ENCODE measurements around the gene BAZ2B. TPM values are rescaled to one million over a fixed set of nuclear protein-coding genes. Genes with fewer than 3 reads are reported as not detected.

The BAZ2B gene
- total and polyA plus RNA-seq, 4 experiments from 2014 or later = 4.3 to 35.6 (median 25.9) TPM

- no peaks in the 10 kb centered on the region for H3K36me3 ChIP-seq (ENCODE audit: insufficient read depth, low read length)
- DNase-seq = no peak
- H3K4me3 Mint-ChIP-seq = no peak overlapping the region
- no peaks in the 10 kb centered on the region for H3K4me1 Mint-ChIP-seq
- no peaks in the 10 kb centered on the region for H3K4me1 ChIP-seq (ENCODE audit: insufficient read depth, low read length)
- POLR2A ChIA-PET (ENCODE audit: partially characterized antibody) = no interaction called here
- intact Hi-C loops (cut with micrococcal nuclease) = no loop called here
- H3K9me3 ChIP-seq (ENCODE audit: control insufficient read depth in 1 of 2, low read length in 2 of 2) = no peaks in the 10 kb centered on the region
- H3K9me3 Mint-ChIP-seq = peaks cover 0 to 17% (median 11%) of the 10 kb centered on the region in 8 donors
- CTCF ChIA-PET (ENCODE audit: partially characterized antibody) = no interaction called here
- H3K27me3 Mint-ChIP-seq = no peaks in the 10 kb centered on the region
- H3K27ac ChIP-seq (ENCODE audit: low read depth, low read length) = no peak overlapping the region
- no peak overlapping the region for H3K27ac Mint-ChIP-seq
- no peak overlapping the region for H3K4me3 ChIP-seq (ENCODE audit: low read length in 2 of 2)
- H3K36me3 Mint-ChIP-seq = peaks cover 3 to 12% of the 10 kb centered on the region in 2 donors
- no peaks in the 10 kb centered on the region for H3K27me3 ChIP-seq (ENCODE audit: insufficient read depth, low read length)
Measured at GRCh38 chr2:159647667-159648066, 31.3 kb upstream of the BAZ2B start.

- H3K4me3 Mint-ChIP-seq = no peak overlapping the region
- no peaks in the 10 kb centered on the region for H3K4me1 Mint-ChIP-seq
- H3K4me3 ChIP-seq (ENCODE audit: low read length in 2 of 2) = no peak overlapping the region
- peaks cover 11 to 18% of the 10 kb centered on the region in 2 donors for H3K36me3 Mint-ChIP-seq
- H3K27ac Mint-ChIP-seq = no peak overlapping the region
- H3K36me3 ChIP-seq (ENCODE audit: insufficient read depth, low read length) = no peaks in the 10 kb centered on the region
- H3K27me3 Mint-ChIP-seq = no peaks in the 10 kb centered on the region
- no peaks in the 10 kb centered on the region for H3K27me3 ChIP-seq (ENCODE audit: insufficient read depth, low read length)
- peaks cover 0 to 17% (median 4%) of the 10 kb centered on the region in 8 donors for H3K9me3 Mint-ChIP-seq
- no peaks in the 10 kb centered on the region for H3K9me3 ChIP-seq (ENCODE audit: control insufficient read depth in 1 of 2, low read length in 2 of 2)
- intact Hi-C loops (cut with micrococcal nuclease) = no loop called here
- ChIA-PET POLR2A (ENCODE audit: partially characterized antibody) (interaction anchor here (1.0 kb wide), 1 partner anchor 9 kb away, joined by 5 read pairs; no protein-coding TSS in a partner anchor), CTCF (ENCODE audit: partially characterized antibody) (no interaction called here)
- DNase-seq = no peak
- H3K27ac ChIP-seq (ENCODE audit: low read depth, low read length) = no peak overlapping the region
- H3K4me1 ChIP-seq (ENCODE audit: insufficient read depth, low read length) = no peaks in the 10 kb centered on the region
Measured at GRCh38 chr2:159640176-159640575, 23.8 kb upstream of the BAZ2B start.

GRCh38 chr2:159639712-159640111 lies 23.4 kb upstream of the BAZ2B start:
- H3K4me1 ChIP-seq (ENCODE audit: insufficient read depth, low read length) = no peaks in the 10 kb centered on the region
- H3K4me1 Mint-ChIP-seq = no peaks in the 10 kb centered on the region
- H3K36me3 Mint-ChIP-seq = peaks cover 11 to 18% of the 10 kb centered on the region in 2 donors
- H3K4me3 Mint-ChIP-seq = no peak overlapping the region
- no peaks in the 10 kb centered on the region for H3K36me3 ChIP-seq (ENCODE audit: insufficient read depth, low read length)
- H3K4me3 ChIP-seq (ENCODE audit: low read length in 2 of 2) = no peak overlapping the region
- POLR2A ChIA-PET (ENCODE audit: partially characterized antibody) = no interaction called here
- H3K27ac ChIP-seq (ENCODE audit: low read depth, low read length) = no peak overlapping the region
- CTCF ChIA-PET (ENCODE audit: partially characterized antibody) = no interaction called here
- H3K27me3 ChIP-seq (ENCODE audit: insufficient read depth, low read length) = no peaks in the 10 kb centered on the region
- no peak for DNase-seq
- H3K27ac Mint-ChIP-seq = no peak overlapping the region
- no peaks in the 10 kb centered on the region for H3K27me3 Mint-ChIP-seq
- H3K9me3 Mint-ChIP-seq = peaks cover 0 to 16% (median 3%) of the 10 kb centered on the region in 8 donors
- H3K9me3 ChIP-seq (ENCODE audit: control insufficient read depth in 1 of 2, low read length in 2 of 2) = no peaks in the 10 kb centered on the region
- intact Hi-C loops (cut with micrococcal nuclease) = no loop called here

- CTCF ChIA-PET (ENCODE audit: partially characterized antibody) = no interaction called here
- H3K36me3 ChIP-seq (ENCODE audit: insufficient read depth, low read length) = no peaks in the 10 kb centered on the region
- intact Hi-C loops (cut with micrococcal nuclease) = no loop called here
- H3K4me1 Mint-ChIP-seq = no peaks in the 10 kb centered on the region
- no peak overlapping the region for H3K4me3 Mint-ChIP-seq
- no peaks in the 10 kb centered on the region for H3K9me3 ChIP-seq (ENCODE audit: control insufficient read depth in 1 of 2, low read length in 2 of 2)
- no peak overlapping the region for H3K4me3 ChIP-seq (ENCODE audit: low read length in 2 of 2)
- no peak overlapping the region for H3K27ac ChIP-seq (ENCODE audit: low read depth, low read length)
- no peak overlapping the region for H3K27ac Mint-ChIP-seq
- H3K9me3 Mint-ChIP-seq = peaks cover 0 to 13% (median 3%) of the 10 kb centered on the region in 8 donors
- no peak for DNase-seq
- no peaks in the 10 kb centered on the region for H3K27me3 ChIP-seq (ENCODE audit: insufficient read depth, low read length)
- POLR2A ChIA-PET (ENCODE audit: partially characterized antibody) = no interaction called here
- no peaks in the 10 kb centered on the region for H3K27me3 Mint-ChIP-seq
- peaks cover 9 to 21% of the 10 kb centered on the region in 2 donors for H3K36me3 Mint-ChIP-seq
- no peaks in the 10 kb centered on the region for H3K4me1 ChIP-seq (ENCODE audit: insufficient read depth, low read length)
Measured at GRCh38 chr2:159639071-159639470, 22.7 kb upstream of the BAZ2B start.

DNA sequence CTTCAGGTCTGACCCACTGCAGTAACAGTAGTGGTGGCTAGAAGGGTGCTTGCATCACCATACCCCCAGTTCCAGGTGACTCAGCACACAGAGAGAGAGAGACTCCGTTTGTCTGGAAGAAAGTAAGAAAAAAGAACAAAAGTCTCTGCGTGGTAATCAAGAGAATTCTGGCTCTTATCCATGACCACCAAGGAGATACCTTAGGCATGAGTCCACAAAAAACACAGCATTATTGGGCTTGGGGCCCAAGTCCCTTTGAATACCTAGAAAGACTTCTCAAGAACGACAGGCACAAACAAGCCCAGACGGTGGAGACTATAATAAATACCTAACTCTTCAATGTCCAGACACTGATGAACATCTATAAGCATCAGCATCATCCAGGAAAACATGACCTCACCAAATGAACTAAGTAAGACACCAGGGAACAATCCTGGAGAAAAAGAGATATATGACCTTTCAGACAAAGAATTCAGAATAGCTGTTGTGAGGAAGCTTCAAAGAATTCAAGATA lies 21.7 kb upstream of the BAZ2B start:
- Histone ChIP-seq H3K27ac (ENCODE audit: low read depth, low read length) (no peak overlapping the region), H3K4me1 (ENCODE audit: insufficient read depth, low read length) (no peaks in the 10 kb centered on the region), H3K4me3 (ENCODE audit: low read length in 2 of 2) (no peak overlapping the region), H3K36me3 (ENCODE audit: insufficient read depth, low read length) (no peaks in the 10 kb centered on the region), H3K9me3 (ENCODE audit: control insufficient read depth in 1 of 2, low read length in 2 of 2) (no peaks in the 10 kb centered on the region), H3K27me3 (ENCODE audit: insufficient read depth, low read length) (no peaks in the 10 kb centered on the region)
- CTCF ChIA-PET (ENCODE audit: partially characterized antibody) = no interaction called here
- peak in 1 of 5 donors; percentile 31 for DNase-seq
- intact Hi-C loops (cut with micrococcal nuclease) = no loop called here
- POLR2A ChIA-PET (ENCODE audit: partially characterized antibody) = no interaction called here
- Mint-ChIP-seq H3K9me3 (peaks cover 0 to 13% (median 3%) of the 10 kb centered on the region in 8 donors), H3K36me3 (peaks cover 9 to 22% of the 10 kb centered on the region in 2 donors), H3K4me3 (no peak overlapping the region), H3K4me1 (no peaks in the 10 kb centered on the region), H3K27ac (no peak overlapping the region), H3K27me3 (no peaks in the 10 kb centered on the region)

- no peak for DNase-seq
- ChIA-PET CTCF (ENCODE audit: partially characterized antibody) (no interaction called here), POLR2A (ENCODE audit: partially characterized antibody) (no interaction called here)
Measured at GRCh38 chr2:159637240-159637639, 20.9 kb upstream of the BAZ2B start.

GRCh38 chr2:159635006-159635789 lies 18.9 kb upstream of the BAZ2B start:
- intact Hi-C loops (cut with micrococcal nuclease) = no loop called here
- POLR2A ChIA-PET (ENCODE audit: partially characterized antibody) = no interaction called here
- no peaks in the 10 kb centered on the region for H3K27me3 Mint-ChIP-seq

More at GRCh38 chr2:159637240-159637639, 20.9 kb upstream of the BAZ2B start:
- Mint-ChIP-seq H3K4me1 (no peaks in the 10 kb centered on the region), H3K27me3 (no peaks in the 10 kb centered on the region), H3K36me3 (peaks cover 9 to 22% of the 10 kb centered on the region in 2 donors), H3K9me3 (peaks cover 0 to 13% (median 3%) of the 10 kb centered on the region in 8 donors), H3K4me3 (no peak overlapping the region), H3K27ac (no peak overlapping the region)
- no peak overlapping the region for H3K4me3 ChIP-seq (ENCODE audit: low read length in 2 of 2)
- intact Hi-C loops (cut with micrococcal nuclease) = no loop called here
- H3K9me3 ChIP-seq (ENCODE audit: control insufficient read depth in 1 of 2, low read length in 2 of 2) = no peaks in the 10 kb centered on the region
- H3K4me1 ChIP-seq (ENCODE audit: insufficient read depth, low read length) = no peaks in the 10 kb centered on the region
- H3K27me3 ChIP-seq (ENCODE audit: insufficient read depth, low read length) = no peaks in the 10 kb centered on the region
- no peak overlapping the region for H3K27ac ChIP-seq (ENCODE audit: low read depth, low read length)
- no peaks in the 10 kb centered on the region for H3K36me3 ChIP-seq (ENCODE audit: insufficient read depth, low read length)

More at GRCh38 chr2:159635006-159635789, 18.9 kb upstream of the BAZ2B start:
- H3K4me1 Mint-ChIP-seq = no peaks in the 10 kb centered on the region
- peaks cover 9 to 22% of the 10 kb centered on the region in 2 donors for H3K36me3 Mint-ChIP-seq
- Histone ChIP-seq H3K4me1 (ENCODE audit: insufficient read depth, low read length) (no peaks in the 10 kb centered on the region), H3K36me3 (ENCODE audit: insufficient read depth, low read length) (no peaks in the 10 kb centered on the region), H3K27ac (ENCODE audit: low read depth, low read length) (no peak overlapping the region), H3K4me3 (ENCODE audit: low read length in 2 of 2) (no peak overlapping the region), H3K9me3 (ENCODE audit: control insufficient read depth in 1 of 2, low read length in 2 of 2) (no peaks in the 10 kb centered on the region), H3K27me3 (ENCODE audit: insufficient read depth, low read length) (no peaks in the 10 kb centered on the region)
- peaks cover 0 to 13% (median 1%) of the 10 kb centered on the region in 8 donors for H3K9me3 Mint-ChIP-seq
- CTCF ChIA-PET (ENCODE audit: partially characterized antibody) = no interaction called here
- no peak overlapping the region for H3K4me3 Mint-ChIP-seq
- no peak overlapping the region for H3K27ac Mint-ChIP-seq
- no peak for DNase-seq
